HL-60 (cell line): ENCODE data around the gene ELAVL1.

ENCODE experiments used
- GABPA ChIP-seq: IDR thresholded peaks from 2 replicates; pipeline ENCODE4 v1.6.1; 2012; ENCODE audit warnings: low read depth
- TF ChIP-seq, protein P1 (sequence below): IDR thresholded peaks from one replicate; pipeline ENCODE4 v1.5.1; 2011; ENCODE audit warnings: low read length, control low read depth, inconsistent platforms; ENCODE audit not compliant: insufficient read depth

DNA sequence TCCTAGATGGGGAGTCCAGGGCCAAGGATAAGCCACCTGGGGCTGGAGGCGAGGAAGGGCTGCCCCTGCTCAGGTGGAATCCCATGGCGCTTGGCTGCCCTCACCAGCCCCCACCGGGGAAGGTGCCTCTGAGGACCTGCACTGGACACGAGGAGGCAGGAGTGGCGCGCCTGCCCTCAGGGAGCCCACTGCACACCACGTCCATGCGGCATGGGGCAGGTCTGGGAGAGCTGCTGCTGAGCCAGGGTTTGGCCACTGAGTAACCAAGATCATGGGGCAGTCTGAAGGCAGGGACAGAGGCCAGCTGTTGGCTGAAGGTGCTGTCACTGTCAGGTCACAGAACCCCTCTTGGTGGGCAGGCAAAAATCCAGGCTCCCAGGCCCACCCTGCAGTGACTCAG, 25.9 kb downstream of the ELAVL1 start:
- TF ChIP-seq, protein P1, sequence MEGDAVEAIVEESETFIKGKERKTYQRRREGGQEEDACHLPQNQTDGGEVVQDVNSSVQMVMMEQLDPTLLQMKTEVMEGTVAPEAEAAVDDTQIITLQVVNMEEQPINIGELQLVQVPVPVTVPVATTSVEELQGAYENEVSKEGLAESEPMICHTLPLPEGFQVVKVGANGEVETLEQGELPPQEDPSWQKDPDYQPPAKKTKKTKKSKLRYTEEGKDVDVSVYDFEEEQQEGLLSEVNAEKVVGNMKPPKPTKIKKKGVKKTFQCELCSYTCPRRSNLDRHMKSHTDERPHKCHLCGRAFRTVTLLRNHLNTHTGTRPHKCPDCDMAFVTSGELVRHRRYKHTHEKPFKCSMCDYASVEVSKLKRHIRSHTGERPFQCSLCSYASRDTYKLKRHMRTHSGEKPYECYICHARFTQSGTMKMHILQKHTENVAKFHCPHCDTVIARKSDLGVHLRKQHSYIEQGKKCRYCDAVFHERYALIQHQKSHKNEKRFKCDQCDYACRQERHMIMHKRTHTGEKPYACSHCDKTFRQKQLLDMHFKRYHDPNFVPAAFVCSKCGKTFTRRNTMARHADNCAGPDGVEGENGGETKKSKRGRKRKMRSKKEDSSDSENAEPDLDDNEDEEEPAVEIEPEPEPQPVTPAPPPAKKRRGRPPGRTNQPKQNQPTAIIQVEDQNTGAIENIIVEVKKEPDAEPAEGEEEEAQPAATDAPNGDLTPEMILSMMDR = no peak
- no peak for TF ChIP-seq GABPA
